ENCODE results near the gene RPRD2. TPM values are rescaled to one million over a fixed set of nuclear protein-coding genes. Genes with fewer than 3 reads are reported as not detected.

RPRD2 gene
- total RNA-seq (2022; extraction: Qiagen RNA extraction), result 11.6 to 14.2 TPM (median 13.6 TPM) in 5 replicates

GRCh38 chr1:150363426-150364230 lies at the start of gene RPRD2:
Gene RPRD2 (plus strand): TSS chr1:150364147. CDS start chr1:150364715, 568 bp downstream.

GRCh38 chr1:150486966-150487762 lies 123.2 kb downstream of the RPRD2 start, which contains the start of gene TARS2:
Gene TARS2 (plus strand): TSS chr1:150487419. CDS start chr1:150487451, 32 bp downstream.

DNA sequence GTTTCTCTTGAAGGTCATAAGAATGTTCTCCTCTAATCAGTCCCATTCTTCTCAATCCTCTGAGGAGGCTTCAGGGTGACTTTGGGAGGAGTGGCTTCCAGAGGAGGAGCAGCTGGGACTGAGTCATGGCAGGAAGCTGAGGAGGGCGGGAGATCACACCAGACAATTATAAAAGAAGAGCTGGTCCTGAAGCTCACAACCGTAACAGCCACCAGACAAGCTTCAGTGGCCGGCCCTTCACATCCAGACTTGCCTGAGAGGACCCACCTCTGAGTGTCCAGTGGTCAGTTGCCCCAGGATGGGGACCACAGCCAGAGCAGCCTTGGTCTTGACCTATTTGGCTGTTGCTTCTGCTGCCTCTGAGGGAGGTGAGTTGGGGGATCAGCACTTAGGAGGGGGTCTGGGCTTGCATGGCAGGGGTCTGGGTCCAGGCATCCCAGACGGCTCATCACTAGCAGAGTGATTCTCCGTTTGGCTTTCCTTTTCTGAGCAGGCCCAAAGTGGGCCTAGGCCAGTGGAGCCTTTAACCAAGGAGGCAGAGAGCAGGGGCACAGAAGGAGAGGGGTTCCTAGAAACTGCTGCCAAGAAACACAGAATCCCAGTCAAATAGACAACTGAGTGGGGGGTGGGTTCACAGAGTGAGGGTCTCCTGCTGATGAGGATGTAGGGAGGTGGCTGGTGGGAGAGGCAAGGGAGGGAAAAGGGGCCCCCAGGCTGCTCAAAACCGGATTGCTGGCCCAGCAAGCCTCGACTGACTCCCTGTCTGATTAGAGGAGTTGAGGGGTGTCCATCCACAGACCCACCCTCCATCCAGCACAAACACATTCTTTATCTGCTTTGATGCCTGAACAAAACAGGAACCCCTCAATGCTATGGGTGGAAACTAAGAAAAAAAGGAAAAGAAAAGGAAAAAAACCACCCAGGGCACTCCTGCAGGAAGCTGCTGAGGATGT lies 144.2 kb downstream of the RPRD2 start, which contains the start of gene ECM1:
ECM1 (plus strand) TSS at position 198 of the 953 bp plus-strand sequence; CDS start at position 299, 101 bp downstream.

GRCh38 chr1:150515328-150516049 lies 151.5 kb downstream of the RPRD2 start, which contains the start of gene FALEC:
Gene FALEC (plus strand): TSS chr1:150515752.

Other genes starting within 250 kb of the RPRD2 start
- 6.6 to 8.8 TPM (median 6.9 TPM) in 5 replicates for gene PLEKHO1, start 214.2 kb upstream of the RPRD2 start, total RNA-seq (2022; extraction: Qiagen RNA extraction)
- 33.9 to 46.7 TPM (median 43.0 TPM) in 5 replicates for gene ANP32E, start 128.0 kb upstream of the RPRD2 start, total RNA-seq (2022; extraction: Qiagen RNA extraction)
- not detected in 5 replicates for gene CA14, start 106.4 kb upstream of the RPRD2 start, total RNA-seq (2022; extraction: Qiagen RNA extraction)
- 128 to 148 TPM (median 139 TPM) in 5 replicates for gene APH1A, start 95.1 kb upstream of the RPRD2 start, total RNA-seq (2022; extraction: Qiagen RNA extraction)
- gene C1orf54, start 91.4 kb upstream of the RPRD2 start, total RNA-seq (2022; extraction: Qiagen RNA extraction), result 0.24 to 1.1 TPM (median 0.61 TPM) in 4 of 5 replicates, not detected in the other
- gene CIART, start 81.6 kb upstream of the RPRD2 start, total RNA-seq (2022; extraction: Qiagen RNA extraction), result 1.5 to 3.1 TPM (median 1.7 TPM) in 5 replicates
- 83.1 to 92.1 TPM (median 85.9 TPM) in 5 replicates for gene MRPS21, start 70.3 kb upstream of the RPRD2 start, total RNA-seq (2022; extraction: Qiagen RNA extraction)
- gene PRPF3, start 42.6 kb upstream of the RPRD2 start, total RNA-seq (2022; extraction: Qiagen RNA extraction), result 49.0 to 58.7 TPM (median 55.8 TPM) in 5 replicates
- gene TARS2, start 123.3 kb downstream of the RPRD2 start, total RNA-seq (2022; extraction: Qiagen RNA extraction), result 19.2 to 22.0 TPM (median 20.3 TPM) in 5 replicates
- gene ECM1, start 144.0 kb downstream of the RPRD2 start, total RNA-seq (2022; extraction: Qiagen RNA extraction), result 1.8 to 2.1 TPM (median 2.0 TPM) in 5 replicates
- 0.29 TPM in 1 of 5 replicates, not detected in the others for gene FALEC, start 151.6 kb downstream of the RPRD2 start, total RNA-seq (2022; extraction: Qiagen RNA extraction)
- 4.3 to 8.1 TPM (median 6.8 TPM) in 5 replicates for gene ADAMTSL4, start 185.3 kb downstream of the RPRD2 start, total RNA-seq (2022; extraction: Qiagen RNA extraction)
- gene MCL1, start 215.5 kb downstream of the RPRD2 start, total RNA-seq (2022; extraction: Qiagen RNA extraction), result 220 to 303 TPM (median 284 TPM) in 5 replicates

Measured in A549 treated with Mapracorat at 1 μM for 4 hours (cell line).